ENCODE data around the gene PPM1J.
"Not testable (repeated sequence)": the region's sequence is repeated elsewhere in the genome, so short reads cannot be mapped to it uniquely, and the experiment has no call there.

Gene PPM1J

DNA sequence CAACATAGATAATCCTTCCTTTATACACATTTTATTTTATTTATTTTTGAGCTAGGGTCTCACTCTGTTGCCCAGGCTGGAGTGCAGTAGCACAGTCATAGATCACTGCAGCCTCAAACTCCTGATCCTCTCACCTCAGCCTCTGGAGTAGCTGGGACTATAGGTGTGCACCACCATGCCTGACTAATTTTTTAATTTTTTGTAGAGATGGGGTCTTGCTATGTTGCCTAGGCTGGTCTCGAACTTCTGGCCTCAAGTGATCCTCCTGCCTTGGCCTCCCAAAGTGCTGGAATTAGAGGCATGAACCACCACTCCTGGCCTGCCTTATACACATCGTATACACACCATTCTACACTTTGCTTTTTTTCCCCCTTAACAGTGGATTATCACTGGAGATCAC lies 6.2 kb upstream of the PPM1J start:
- DNase-seq (ENCODE audit: low read depth): not testable (repeated sequence)

DNA sequence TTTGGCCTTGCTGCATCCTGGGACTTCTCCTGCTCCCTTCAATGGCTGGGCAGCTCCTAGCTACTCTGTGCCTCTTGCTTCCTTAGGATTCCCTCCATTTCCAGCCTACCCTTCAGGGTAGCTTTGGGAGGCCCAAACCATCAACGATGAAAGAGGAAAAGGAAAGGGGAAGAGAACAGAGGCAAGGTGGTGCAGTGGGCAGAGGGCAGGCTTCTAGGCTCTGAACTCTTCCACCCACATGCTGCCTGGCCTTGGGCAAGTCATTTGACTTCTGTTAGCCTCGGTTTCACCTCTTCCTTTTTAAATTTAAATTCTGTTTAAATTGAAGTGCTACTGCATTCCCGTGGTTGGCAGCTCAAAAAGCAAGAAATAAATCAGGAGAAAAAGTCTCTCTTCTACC lies 5.7 kb upstream of the PPM1J start:
- no peak for DNase-seq (ENCODE audit: low read depth)

DNA sequence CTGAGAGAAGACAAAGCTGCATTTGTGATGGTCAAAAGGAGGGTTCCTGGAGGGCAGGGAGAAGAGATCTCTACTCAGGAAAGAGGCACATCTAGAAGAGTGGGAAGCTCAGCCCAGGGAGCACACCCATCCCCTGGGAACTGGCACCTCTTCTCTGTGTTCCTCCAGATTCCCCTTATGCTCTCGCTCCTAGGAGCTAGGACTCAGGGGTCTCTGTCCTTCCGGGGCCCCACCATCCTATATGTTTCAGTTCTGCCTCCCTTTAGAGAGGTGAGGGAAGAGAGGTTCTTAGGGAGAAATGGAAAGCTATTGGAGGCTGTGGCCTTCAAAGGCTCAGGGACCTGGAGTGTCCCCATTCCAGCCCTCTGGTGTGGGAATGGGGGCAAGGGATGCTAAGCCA lies 4.6 kb upstream of the PPM1J start:
- DNase-seq (ENCODE audit: low read depth): no peak

DNA sequence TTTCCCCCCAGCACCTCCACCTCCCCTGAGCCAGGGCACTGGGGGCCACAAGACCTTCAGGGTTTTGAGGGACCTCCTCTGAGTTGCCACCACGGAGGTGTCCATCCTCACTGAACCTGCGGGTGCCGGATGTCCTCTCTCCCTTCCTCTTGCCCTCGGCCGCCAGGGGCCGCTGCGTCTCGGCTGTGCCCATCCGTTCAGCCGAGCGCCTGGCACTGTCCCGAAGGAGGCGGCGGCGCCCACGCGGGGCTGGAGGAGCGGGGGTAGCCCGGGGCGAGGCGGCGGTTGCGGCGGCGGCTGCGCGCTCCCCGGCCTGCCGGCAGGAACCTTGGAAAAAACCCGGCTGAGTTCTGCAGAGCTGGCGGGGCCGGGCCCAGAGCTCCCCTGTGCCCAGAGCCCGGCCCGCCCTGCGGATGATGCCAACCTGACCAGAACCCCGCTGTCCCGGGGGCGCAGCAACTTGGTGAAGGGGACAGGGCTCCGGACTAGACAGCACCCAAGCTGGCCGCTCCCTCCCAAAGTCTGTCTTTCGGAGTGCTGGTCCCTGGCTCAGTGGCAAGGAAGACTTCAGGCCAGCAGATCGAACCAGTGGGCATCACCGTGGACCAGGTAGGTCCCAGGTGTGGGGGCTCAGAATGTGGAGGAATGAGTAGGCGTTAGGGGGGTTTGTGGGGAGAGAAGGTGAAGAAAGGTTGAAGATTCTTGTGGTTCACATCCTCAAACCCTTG lies 3.7 kb upstream of the PPM1J start:
- no peak for DNase-seq (ENCODE audit: low read depth)

DNA sequence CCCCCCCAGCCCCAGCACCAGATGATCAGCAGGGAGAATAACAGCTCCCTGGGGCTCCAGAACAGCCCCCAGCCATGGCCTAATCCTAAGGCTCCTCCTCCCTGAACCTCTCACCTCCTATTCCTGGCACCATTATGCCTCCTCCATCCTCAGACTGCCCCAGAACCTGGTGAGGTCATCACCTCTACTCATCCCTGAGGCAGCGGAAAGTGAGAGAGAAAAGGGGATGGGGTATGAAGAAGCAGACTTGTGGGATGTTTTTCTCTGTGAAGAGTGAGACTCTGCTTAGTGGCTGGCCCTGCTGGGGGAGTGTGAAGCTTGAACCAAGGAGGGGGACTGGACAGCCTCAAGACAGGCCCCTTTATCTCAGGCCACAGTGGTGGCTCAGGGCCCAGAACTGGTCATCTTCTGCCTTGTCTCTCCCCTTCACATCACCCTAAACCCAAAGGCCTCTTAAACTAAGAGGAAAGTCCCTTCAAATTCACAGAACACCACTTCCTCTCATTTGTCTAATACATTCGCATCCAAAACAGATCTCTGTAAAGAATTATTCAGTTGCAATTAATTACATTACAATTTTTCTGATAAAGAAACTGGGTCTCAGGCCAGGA lies 2.2 kb upstream of the PPM1J start:
- DNase-seq (ENCODE audit: low read depth): no peak

DNA sequence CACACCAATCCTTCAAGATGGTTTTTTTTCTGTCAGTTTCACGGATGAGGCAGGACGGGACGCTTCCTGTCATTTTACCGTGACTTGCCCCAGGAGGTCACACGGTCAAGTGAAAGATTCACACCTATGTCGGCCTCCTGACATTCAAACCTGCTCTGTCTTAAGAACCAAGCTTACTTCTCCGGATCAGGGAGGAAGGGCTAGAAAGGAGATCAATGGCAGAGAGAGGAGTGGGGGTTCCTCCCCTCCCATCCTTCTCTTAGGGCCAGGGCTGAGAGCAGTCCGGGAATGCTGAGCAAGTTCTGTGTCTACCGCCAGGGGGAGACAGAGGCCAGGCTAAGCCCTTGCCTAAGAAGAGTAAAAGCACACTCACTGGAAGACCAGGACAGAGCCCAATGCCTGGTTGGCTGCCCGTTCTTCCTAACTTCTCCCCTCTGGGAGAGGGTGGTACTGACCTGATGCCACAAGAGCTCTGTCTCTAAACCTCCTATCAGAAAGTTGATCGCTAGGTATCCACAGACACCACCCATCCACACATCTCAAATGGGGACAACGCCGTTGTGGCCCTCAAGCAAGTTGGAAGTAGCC lies 1.1 kb upstream of the PPM1J start:
- peak; percentile 88 for DNase-seq (ENCODE audit: low read depth)

DNA sequence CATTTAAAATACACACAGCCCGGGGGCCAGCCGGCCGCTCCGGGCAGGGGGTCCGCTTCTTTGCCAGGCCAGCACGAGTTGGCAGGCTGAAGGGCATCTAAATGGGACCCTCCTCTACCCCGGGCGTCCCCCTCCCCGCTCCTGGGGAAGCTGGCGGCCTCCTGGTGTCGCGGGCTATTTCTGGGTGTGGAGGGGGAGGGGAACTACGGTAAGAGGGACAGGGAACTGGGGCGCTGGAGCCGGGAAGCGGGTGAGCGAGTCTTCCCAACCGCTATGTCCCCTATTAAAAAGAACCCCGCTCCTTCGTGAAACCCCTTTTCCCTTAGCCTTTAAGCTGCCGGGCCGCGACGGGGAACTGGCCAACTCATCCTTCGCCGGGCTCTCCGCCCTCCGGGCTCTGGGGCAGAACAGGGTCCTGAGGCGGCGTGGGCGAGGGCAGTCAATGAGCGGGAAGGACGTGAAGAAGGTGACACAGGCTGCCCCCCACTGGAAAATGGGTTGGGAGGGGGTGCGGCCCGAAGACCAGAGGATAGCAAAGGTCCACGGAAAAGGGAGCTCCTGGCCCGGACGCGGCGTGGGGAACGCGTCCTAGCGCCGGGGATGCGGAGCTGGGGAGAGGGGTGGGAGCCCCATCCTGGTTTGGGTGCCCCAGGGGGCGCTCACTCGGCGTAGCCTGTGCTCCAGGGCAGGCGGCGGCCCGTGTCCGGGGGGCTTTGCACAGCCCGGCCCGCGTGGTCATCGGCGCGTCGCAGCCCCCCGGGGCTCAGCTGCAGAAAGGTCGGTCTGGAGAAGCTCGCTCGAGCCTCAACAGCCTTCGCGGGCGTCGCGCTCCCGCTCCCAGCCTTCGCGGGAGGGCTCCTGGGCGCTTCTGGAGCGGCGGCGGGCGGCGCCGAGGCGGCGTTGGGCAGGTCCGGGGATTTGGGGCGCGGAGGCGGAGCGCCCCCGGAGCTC lies 544 bp downstream of the PPM1J start:
- DNase-seq (ENCODE audit: low read depth): no peak

DNA sequence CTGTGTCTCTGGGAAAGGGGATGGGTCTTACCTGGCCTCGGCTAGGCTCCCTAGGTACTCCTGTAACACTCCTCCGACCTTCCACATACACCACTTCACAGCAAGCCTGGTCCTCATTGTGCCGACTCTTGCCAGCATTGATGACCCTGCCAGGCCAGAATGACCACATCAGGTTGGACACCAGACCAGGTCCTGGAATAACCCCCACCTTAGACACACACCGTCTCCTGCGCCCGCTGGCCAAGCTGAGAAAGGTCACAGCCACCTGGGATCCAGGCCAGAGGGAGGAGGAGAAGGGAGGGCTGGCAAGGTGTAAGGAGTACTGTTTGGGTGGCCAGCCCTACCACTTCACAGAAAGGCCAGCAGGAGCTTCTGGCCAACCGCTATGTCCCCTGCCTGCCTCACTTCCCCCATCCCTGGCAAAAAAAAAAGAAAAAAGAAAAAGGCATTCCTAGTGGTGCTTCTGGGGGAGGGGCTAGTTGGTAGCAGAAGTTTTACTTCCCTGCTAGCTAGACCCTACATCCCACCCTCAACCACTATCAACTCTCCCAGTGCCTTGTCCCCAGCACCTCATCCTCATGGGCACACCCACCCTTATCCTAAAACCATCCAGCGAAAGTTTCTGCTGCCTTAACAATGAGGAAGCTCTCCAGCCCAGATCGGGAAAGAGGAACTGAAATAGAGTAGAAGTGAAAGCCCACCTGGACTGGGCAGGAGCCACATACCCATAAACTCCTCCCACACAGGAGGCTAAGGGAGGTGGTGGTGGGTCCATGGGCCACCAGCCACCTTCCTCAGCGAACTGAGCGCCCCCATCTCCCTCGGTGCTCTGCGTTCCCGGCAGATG lies 1.4 kb downstream of the PPM1J start:
- DNase-seq (ENCODE audit: low read depth): no peak

DNA sequence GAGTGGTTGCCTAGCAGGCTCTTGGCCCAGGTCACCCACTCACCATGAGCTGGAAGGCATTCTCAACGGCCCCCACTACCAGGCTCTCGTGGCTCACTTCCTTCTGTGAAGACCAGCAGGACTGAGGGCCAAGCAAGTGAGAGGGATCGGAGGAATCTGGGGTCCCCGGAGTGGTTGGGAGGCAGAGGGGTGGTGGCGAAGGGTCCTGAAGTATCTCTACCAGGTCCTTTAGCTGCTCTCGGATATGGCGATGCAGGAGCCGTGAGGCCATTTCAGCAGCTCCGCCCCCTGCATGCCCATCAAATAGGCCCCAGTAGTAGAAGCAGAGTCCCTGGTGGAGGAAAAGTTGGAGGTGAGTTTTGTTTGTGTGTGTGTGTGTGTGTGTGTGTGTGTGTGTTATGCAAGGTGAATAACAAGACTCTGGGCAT lies 2.4 kb downstream of the PPM1J start:
- DNase-seq (ENCODE audit: low read depth): no peak

DNA sequence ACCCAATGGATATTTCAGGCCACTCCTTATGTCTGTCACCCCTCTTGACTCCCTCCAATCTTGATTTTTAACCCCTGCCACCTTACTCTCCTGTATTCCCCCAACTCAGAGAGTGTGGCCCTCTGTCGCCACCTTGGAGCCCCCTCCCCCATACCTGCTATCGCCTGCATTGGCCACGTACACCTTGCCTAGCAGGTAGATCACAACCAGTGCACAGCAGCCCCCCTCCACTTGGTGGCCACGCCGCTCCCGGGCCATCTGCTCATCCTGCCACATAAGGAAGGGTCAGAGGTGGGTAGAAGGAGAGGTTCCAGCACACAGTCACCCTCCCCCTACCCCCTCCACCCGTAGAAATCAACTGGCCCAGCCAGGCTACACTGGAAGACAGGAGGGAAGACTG lies 2.9 kb downstream of the PPM1J start:
- no peak for DNase-seq (ENCODE audit: low read depth)

DNA sequence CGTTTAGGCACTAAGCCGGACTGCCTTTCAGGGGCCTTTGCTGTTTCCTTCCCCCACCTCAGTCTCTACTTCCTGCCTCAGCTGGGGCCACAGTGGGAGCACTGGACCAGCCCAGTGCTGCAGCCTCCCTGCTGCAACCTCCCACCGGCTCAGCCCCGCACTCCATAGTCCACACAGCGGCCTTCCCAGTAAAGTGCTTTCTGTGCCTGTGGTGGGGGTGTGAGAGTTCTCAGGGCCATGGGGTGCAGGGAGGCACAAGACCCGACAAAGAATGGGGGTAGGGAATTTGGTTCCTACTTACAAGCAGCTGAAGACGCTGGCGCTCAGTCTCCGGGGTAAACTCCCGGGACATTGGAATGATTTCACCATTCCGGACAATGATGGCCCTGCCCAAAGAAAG lies 3.5 kb downstream of the PPM1J start:
- no peak for DNase-seq (ENCODE audit: low read depth)

DNA sequence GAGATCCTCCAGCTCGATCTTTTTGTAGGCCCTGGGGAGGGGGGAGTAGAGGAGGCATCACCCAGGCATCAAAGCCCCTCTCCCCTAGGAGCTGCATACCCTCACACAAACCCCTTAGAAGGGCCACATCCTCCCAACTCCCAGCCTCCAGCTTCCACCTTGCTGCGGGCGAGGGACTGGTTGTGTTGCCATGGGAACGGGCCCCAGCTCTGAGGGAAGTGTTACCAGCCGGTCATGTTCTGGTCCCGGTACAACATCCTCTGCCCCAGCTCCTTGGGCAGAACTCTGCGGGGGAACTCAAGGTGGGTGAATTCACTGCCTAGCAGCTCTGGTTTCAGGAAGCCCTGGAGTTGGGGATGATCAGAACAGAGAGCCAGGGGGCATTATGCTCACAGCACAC lies 4.1 kb downstream of the PPM1J start:
- DNase-seq (ENCODE audit: low read depth): no peak

DNA sequence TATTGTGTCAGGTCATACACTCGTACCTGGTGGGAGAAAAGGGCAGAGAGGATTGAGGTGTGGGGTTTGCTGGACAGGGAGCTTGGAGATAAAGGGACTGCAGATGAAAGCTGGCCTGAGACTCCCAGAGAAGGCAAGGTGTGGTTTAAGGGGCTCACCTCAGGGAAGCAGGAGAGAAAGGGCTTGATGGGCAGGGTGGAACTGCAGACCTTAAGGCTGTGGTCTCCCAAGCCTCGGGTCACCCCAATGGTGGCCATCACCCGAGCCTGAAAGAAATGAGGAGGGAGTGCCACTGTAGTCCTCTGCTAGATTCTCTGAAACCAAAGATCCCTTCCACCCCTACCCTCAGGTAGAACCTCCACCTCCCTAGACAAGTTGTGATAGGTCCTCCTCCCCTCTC lies 4.5 kb downstream of the PPM1J start:
- DNase-seq (ENCODE audit: low read depth): no peak

DNA sequence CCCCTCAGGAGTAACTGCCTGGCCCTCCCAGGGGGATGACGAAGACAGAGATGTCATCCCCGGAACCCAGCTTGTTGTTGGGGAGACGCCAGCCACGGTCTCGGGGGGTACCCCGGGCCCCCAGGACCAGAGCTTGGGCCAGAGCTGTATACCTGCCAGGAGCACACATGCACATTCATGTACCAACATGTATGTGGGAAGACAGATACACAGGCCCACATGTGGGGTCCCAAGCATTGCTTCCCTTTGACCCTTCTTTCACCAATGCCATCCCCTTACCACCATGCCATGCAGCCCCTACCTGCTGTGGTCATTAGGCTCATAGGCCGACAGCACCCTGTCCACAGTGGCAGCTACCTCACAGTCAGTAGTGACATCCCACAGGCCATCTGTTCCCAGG lies 5.0 kb downstream of the PPM1J start:
- no peak for DNase-seq (ENCODE audit: low read depth)

DNA sequence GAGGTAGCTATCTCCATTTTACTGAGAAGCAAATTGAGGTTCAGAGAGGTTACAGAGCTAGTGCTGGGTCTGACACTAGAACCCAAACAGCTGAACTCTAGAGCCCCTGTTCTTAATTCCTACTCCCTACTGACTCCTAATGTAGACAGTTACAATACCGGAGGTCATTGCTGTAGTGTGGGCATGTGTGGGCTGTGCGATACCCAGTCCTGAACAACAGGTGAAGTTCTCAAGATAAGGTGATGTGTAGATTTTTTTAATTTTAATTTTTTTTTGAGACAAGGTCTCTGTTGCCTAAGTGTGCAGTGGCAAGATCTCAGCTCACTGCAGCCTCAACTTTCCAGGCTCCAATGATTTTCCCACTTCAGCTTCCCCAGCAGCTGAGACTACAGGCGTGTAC lies 6.6 kb downstream of the PPM1J start:
- no peak for DNase-seq (ENCODE audit: low read depth)

DNA sequence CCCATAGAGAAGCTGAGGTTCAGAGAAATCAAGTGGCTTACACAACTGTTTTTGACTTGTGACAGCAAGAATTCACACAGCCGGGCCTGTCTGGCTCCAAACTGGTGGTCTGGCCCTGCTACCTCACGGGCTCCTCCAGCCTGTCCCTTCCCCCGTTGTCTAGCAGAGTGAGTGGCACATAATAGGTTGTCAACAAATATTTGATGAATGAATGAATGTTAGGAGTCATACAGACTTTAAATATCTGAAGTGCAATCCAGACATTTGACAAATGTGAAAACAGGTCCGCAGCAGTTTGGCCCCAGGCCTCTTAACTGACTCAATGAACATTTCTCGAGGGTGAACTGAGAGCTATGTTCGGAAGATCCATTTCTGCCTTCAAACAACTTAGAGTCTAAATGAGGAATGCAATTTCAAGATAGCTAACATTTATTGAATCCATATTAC lies 7.1 kb downstream of the PPM1J start:
- DNase-seq (ENCODE audit: low read depth): no peak

DNA sequence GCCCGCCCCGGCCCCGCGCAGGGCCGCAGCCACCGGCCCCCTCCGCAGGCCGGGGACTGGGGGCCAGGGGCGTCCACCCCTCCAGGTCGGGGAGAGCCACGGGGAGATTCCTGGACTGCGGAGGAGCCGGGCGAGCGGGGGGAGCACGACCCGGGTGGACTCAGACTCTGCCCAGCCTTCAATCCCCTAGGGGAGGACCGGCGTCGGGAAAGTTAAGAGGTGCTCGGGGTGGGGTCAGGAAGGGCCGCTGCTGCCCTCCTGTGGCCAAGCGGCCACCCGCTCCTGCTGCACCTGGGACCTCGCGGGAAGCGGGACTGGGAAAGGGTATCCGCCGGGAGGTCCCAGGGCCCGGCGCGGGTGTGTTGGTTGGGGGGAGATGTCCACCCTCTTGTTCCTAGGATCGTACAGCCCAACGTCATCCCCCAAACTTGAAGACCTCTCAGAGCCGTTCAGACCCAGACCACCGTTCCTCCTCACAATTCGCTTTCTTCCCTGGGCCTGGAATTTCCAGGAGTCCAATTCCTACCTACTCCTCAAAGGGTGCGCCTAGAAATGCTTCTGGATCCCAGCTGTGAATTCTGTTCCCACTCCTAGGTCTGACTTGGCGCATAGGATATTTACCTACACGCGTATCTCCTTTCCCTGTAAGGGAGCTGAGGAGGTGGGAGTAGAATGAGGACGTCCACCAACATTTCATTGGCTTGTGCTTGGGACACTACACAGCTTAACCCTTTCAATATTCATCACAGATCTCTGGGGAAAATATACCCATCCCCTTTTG lies 7.7 kb downstream of the PPM1J start:
- peak; percentile 80 for DNase-seq (ENCODE audit: low read depth)

DNA sequence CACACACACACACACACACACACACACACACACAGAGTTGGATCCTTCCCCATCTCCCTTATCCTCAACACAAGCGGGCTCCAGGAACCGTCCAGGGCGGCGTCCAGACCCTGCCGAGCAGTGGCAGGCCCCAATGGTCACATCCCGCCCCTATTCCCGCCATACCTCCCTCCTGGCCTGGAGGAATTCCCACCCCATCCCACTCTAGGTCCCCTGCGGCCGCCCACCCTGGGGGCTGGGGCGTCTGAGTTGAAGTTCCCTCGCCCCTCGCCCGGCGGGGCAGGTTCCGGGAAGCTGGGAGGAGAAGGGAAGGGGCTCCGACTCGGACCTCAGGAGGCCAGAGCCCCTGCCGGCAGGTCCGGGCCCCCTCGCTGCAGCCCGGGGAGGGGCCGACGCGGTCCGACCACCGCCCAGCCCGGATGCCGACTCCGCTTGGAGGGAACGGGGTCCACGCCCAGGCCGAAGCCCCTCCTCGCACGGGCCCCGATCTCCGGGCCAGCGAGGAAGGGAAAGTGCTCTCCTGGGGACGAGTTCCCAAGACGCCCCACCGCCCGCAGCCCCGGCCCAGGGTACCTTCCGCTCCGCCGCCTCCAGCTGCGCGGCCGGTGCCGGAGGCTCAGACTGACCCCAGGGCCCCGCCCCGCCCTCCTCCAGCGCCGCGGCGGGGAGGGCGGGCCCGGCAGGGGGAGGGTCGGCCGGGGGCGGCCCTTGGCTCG lies 8.5 kb downstream of the PPM1J start, which contains the start of gene RHOC:
RHOC (minus strand) TSS at position 623 of the 716 bp plus-strand sequence. CDS start 3,328 bp downstream, outside the sequence.
- no peak for DNase-seq (ENCODE audit: low read depth)

DNA sequence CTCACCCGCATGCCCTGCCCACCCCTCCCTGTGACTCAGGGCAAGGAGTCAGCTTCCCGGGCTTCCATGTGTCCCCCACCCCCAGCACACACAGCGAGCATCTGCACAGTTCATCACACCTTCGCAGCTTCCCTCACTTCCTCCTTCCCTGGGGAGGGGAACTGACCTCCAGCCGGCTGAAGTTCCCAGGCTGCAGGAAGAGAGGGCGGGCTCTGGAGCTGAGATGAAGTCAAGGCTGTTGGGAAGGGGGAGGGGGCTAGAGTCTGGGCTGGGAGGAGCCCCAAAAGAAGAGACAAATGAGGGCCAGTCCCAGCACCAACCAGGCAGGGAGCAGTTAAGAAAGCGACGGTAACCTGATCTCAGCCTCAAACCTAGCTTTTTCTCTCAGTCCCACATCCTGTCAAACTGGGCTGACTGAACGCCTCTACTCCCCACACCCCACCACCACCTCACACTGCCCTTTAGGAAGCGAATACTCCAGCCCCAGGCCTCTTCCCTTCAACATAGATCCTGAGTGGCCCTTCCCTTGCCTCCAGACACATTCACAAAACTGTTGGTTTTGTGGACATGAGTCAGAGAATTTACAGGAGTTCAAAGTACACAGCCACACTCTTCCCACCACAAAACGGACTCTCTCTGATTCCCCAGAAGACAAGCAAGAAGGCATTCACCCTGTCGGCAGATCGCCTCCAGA lies 10.1 kb downstream of the PPM1J start:
- peak; percentile 91 for DNase-seq (ENCODE audit: low read depth)
